22Rv1 (cell line): Measurements from ENCODE around the gene PARP14.

ENCODE experiments used
- ZFX ChIP-seq: fragments of 450-650 bp; IDR thresholded peaks from 2 replicates; pipeline ENCODE4 v1.6.1; 2017; ENCODE audit warnings: antibody characterized with exemption, borderline replicate concordance
- TF ChIP-seq, protein P1 (sequence below): fragments of 450-650 bp; IDR thresholded peaks from 2 replicates; pipeline ENCODE4 v1.5.1; 2017; ENCODE audit warnings: mild to moderate bottlenecking

DNA sequence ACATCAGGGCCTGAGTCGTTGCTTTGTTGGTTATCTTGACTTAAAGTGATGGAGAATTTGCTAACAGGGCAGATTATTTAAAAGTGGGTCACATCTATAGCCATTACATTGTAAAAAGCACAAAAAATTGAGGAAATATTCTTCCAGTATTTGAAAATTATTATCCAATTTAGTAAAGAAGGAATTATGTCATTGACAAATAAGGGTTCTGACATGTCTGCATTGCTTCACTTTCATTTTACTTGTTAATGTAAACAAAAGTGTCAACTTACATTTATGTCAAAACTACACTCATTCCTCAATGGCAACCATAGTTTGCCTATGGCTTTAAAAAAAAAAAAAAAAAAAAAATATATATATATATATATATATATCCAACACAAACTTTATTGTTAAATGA, 3.4 kb upstream of the PARP14 start:
- TF ChIP-seq, protein P1, sequence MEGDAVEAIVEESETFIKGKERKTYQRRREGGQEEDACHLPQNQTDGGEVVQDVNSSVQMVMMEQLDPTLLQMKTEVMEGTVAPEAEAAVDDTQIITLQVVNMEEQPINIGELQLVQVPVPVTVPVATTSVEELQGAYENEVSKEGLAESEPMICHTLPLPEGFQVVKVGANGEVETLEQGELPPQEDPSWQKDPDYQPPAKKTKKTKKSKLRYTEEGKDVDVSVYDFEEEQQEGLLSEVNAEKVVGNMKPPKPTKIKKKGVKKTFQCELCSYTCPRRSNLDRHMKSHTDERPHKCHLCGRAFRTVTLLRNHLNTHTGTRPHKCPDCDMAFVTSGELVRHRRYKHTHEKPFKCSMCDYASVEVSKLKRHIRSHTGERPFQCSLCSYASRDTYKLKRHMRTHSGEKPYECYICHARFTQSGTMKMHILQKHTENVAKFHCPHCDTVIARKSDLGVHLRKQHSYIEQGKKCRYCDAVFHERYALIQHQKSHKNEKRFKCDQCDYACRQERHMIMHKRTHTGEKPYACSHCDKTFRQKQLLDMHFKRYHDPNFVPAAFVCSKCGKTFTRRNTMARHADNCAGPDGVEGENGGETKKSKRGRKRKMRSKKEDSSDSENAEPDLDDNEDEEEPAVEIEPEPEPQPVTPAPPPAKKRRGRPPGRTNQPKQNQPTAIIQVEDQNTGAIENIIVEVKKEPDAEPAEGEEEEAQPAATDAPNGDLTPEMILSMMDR = no peak
- TF ChIP-seq ZFX = no peak
